Psoas muscle (tissue), 8 donors: Measurements from ENCODE around the gene SSBP4. TPM values are rescaled to one million over a fixed set of nuclear protein-coding genes. Genes with fewer than 3 reads are reported as not detected.
A peak's percentile ranks its signal among the peaks of the same experiment; 100 is the strongest.

Source experiments
- ATAC-seq, 4 donors: fragments of 200-7000 bp; cut with Tn5 transposase; one replicate each; pipeline ENCODE4 v1.9.1; 2020; ENCODE audit warnings: moderate library complexity in 3 of 4, mild to moderate bottlenecking in 2 of 4
- DNase-seq, 2 donors: peaks; one replicate each; pipeline ENCODE4 v3.0.0-alpha.2; 2020
- H3K27ac ChIP-seq: fragments of 200-600 bp; one replicate; pipeline ENCODE4 v1.8.0; 2022
- H3K27me3 ChIP-seq, 3 donors: fragments of 200-600 bp in 1 of 3; one replicate each; pipeline versions ENCODE4 v1.6.1 to v1.8.0; 2013 to 2022; ENCODE audit warnings: low read length in 2 of 3, mild to moderate bottlenecking in 2 of 3, moderate library complexity in 1 of 3; ENCODE audit not compliant: insufficient read depth in 3 of 3
- H3K36me3 ChIP-seq, 2 donors: fragments of 200-600 bp in 1 of 2; one replicate each; pipeline versions ENCODE4 v1.6.1 to v1.8.0; 2013 to 2022; ENCODE audit warnings: low read depth in 1 of 2, mild to moderate bottlenecking in 1 of 2, moderate library complexity in 1 of 2; ENCODE audit not compliant: insufficient read depth in 1 of 2
- H3K4me1 ChIP-seq: fragments of 200-600 bp; one replicate; pipeline ENCODE4 v1.8.0; 2022
- H3K4me3 ChIP-seq: fragments of 200-600 bp; one replicate; pipeline ENCODE4 v1.8.0; 2022; ENCODE audit warnings: mild to moderate bottlenecking
- H3K9me3 ChIP-seq: fragments of 200-600 bp; one replicate; pipeline ENCODE4 v1.8.0; 2022
- CTCF ChIP-seq: fragments of 200-600 bp; IDR thresholded peaks from one replicate; pipeline ENCODE4 v1.8.0; 2022; ENCODE audit warnings: antibody characterized with exemption
- WGBS, 3 donors: extraction: QIAGEN DNeasy Blood & Tissue Kit; methylation state at CpG; one replicate each; pipeline versions ENCODE4 v1.1.6 to v1.1.7; 2013; 5-methylcytosine and 5-hydroxymethylcytosine counted together
- intact Hi-C, 2 donors: fragments of 100-400 bp; cut with DNase I; formaldehyde crosslinking; loops; one replicate each; pipeline versions ENCODE4 v1.11.0 to v1.14.2; 2022
- polyA plus RNA-seq, 3 donors: library from polyadenylated mRNA; stranded (reverse); fragments of 200-250 nt; gene quantifications; one replicate each; pipeline ENCODE4 v1.2.3, GENCODE V29; 2013
- total RNA-seq, 4 donors: library from RNA; stranded (reverse); fragmentation: NEBNext Ultra II Directional in 2 of 4; extraction: Animal tissue kit (Norgen Biotek cat#: 25700) in 2 of 4; gene quantifications; one replicate each; pipeline versions ENCODE4 v1.2.1 to v1.2.4, GENCODE V29; 2021 to 2023
- donor health status: healthy with polysubstance abuse.
- donor health status: DM: no; HTN: no; CAD: no; lungs with moderate emphysema.
- donor health status: Bipolar disorder and iron deficiency.
- donor health status: healthy.
- donor health status: DM: yes; HTN: yes; CAD: no.
- donor health status: DM: no; HTN: no; CAD: no.
- donor health status: DM: no; HTN: no; CAD: no.
- donor health status: DM: yes; HTN: yes; CAD: no.

The SSBP4 gene
- total and polyA plus RNA-seq, 7 donors, result 25.8 to 46.1 (median 29.3) TPM

GRCh38 chr19:18476507-18477041, 57.4 kb downstream of the SSBP4 start:
- no peak for TF ChIP-seq CTCF
- no peaks in the 10 kb centered on the region for H3K9me3 ChIP-seq
- 79 to 84% (median 83%) methylated on average over 14 of the region's 14 CpGs for WGBS, 3 donors
- no peak for ATAC-seq
- peak overlapping the region; percentile 91 for H3K27ac ChIP-seq
- H3K4me3 ChIP-seq, result no peak overlapping the region
- intact Hi-C loops, result no loop called here
- DNase-seq, result peak in 1 of 2 donors; percentile 55
- H3K4me1 ChIP-seq, result peaks cover 86% of the 10 kb centered on the region
- H3K27me3 ChIP-seq, result no peaks in the 10 kb centered on the region
- H3K36me3 ChIP-seq, result peaks cover 0 to 11% of the 10 kb centered on the region in 2 donors

- Histone ChIP-seq H3K4me3 (no peak overlapping the region), H3K27ac (peak overlapping the region; percentile 91), H3K9me3 (no peaks in the 10 kb centered on the region), H3K36me3 (peaks cover 0 to 4% of the 10 kb centered on the region in 2 donors), H3K4me1 (peaks cover 90% of the 10 kb centered on the region), H3K27me3 (no peaks in the 10 kb centered on the region)
- ATAC-seq, result no peak
- DNase-seq, result no peak
- WGBS, 3 donors, result 76 to 80% (median 79%) methylated on average over 24 of the region's 24 CpGs
- intact Hi-C loops, result no loop called here
- TF ChIP-seq CTCF, result peak; percentile 8
Measured at GRCh38 chr19:18477042-18477779, 58.0 kb downstream of the SSBP4 start.

- TF ChIP-seq CTCF, result no peak
- ATAC-seq (no peak), DNase-seq (no peak)
- Histone ChIP-seq H3K4me1 (peaks cover 94% of the 10 kb centered on the region), H3K36me3 (no peaks in the 10 kb centered on the region), H3K4me3 (no peak overlapping the region), H3K27ac (peak overlapping the region; percentile 91), H3K27me3 (no peaks in the 10 kb centered on the region), H3K9me3 (no peaks in the 10 kb centered on the region)
- WGBS, 3 donors, result 67 to 70% (median 68%) methylated on average over 5 to 8 of the region's 8 CpGs
- intact Hi-C loops, result no loop called here
Measured at GRCh38 chr19:18477974-18478373, 58.8 kb downstream of the SSBP4 start.

GRCh38 chr19:18478545-18479311, 59.5 kb downstream of the SSBP4 start:
- intact Hi-C loops, result no loop called here
- TF ChIP-seq CTCF, result no peak
- H3K9me3 ChIP-seq, result no peaks in the 10 kb centered on the region
- H3K4me1 ChIP-seq, result peaks cover 94% of the 10 kb centered on the region
- DNase-seq (peak; percentile 87 to 89), ATAC-seq (peak; percentile 62 to 83 (median 68))
- H3K4me3 ChIP-seq, result peak overlapping the region; percentile 12
- H3K36me3 ChIP-seq, result no peaks in the 10 kb centered on the region
- H3K27ac ChIP-seq, result peak overlapping the region; percentile 91
- no peaks in the 10 kb centered on the region for H3K27me3 ChIP-seq
- WGBS, 3 donors, result 61 to 63% (median 63%) methylated on average over 17 of the region's 17 CpGs
